Heart right ventricle (tissue), 16 donors: ENCODE data around the gene PLXNC1. TPM values are rescaled to one million over a fixed set of nuclear protein-coding genes. Genes with fewer than 3 reads are reported as not detected.
A peak's percentile ranks its signal among the peaks of the same experiment; 100 is the strongest.

Experiments
- ATAC-seq, 8 donors: fragments of 200-7000 bp; cut with Tn5 transposase; one replicate each; pipeline ENCODE4 v1.9.1; 2020; ENCODE audit warnings: mild to moderate bottlenecking in 8 of 8, moderate library complexity in 8 of 8, moderate number of reproducible peaks in 1 of 8
- DNase-seq, 2 donors: peaks; one replicate each; pipeline ENCODE4 v3.0.0-alpha.2; 2020
- H3K27ac ChIP-seq, 10 donors: fragments of 200-600 bp; sonication (generic) in 2 of 10; one replicate each; pipeline versions ENCODE4 v1.5.0 to v1.8.0; 2020 to 2022; ENCODE audit warnings: mild to moderate bottlenecking in 3 of 10
- H3K27me3 ChIP-seq, 7 donors: fragments of 200-600 bp; one replicate each; pipeline ENCODE4 v1.8.0; 2021 to 2022; ENCODE audit warnings: mild to moderate bottlenecking in 2 of 7
- H3K36me3 ChIP-seq, 9 donors: fragments of 200-600 bp; sonication (generic) in 1 of 9; one replicate each; pipeline versions ENCODE4 v1.5.0 to v1.8.0; 2020 to 2022; ENCODE audit warnings: mild to moderate bottlenecking in 2 of 9
- H3K4me1 ChIP-seq, 9 donors: fragments of 200-600 bp; sonication (generic) in 1 of 9; one replicate each; pipeline versions ENCODE4 v1.5.0 to v1.8.0; 2020 to 2022; ENCODE audit warnings: mild to moderate bottlenecking in 4 of 9
- H3K4me3 ChIP-seq, 10 donors: fragments of 200-600 bp; sonication (generic) in 2 of 10; one replicate each; pipeline versions ENCODE4 v1.5.0 to v1.8.0; 2020 to 2022; ENCODE audit warnings: mild to moderate bottlenecking in 7 of 10, moderate library complexity in 2 of 10
- H3K9me3 ChIP-seq, 11 donors: fragments of 200-600 bp in 10 of 11; sonication (generic) in 2 of 11; one replicate each; pipeline versions ENCODE4 v1.5.0 to v1.8.0; 2013 to 2022; ENCODE audit warnings: mild to moderate bottlenecking in 2 of 11, control low read depth in 1 of 11, moderate library complexity in 1 of 11
- WGBS, 2 donors: extraction: QIAGEN DNeasy Blood & Tissue Kit; methylation state at CpG; one replicate each; pipeline ENCODE4 v1.1.7; 2013; ENCODE audit warnings: inconsistent platforms in 1 of 2; 5-methylcytosine and 5-hydroxymethylcytosine counted together
- intact Hi-C, 10 donors: fragments of 100-400 bp; cut with DNase I; formaldehyde crosslinking; loops; one replicate each; pipeline versions ENCODE4 v1.11.1 to v1.14.2; 2022
- polyA plus RNA-seq, 2 donors: library from polyadenylated mRNA; stranded (reverse); fragments of 200-250 nt; gene quantifications; one replicate each; pipeline ENCODE4 v1.2.3, GENCODE V29; 2013
- total RNA-seq, 10 donors: library from RNA; stranded (reverse); fragmentation: NEBNext Ultra II Directional in 3 of 10; extraction: Animal tissue kit (Norgen Biotek cat#: 25700) in 3 of 10; gene quantifications; one replicate each; pipeline versions ENCODE4 v1.2.1 to v1.2.4, GENCODE V29; 2021 to 2023
- TF ChIP-seq, protein P1 (sequence below), 9 donors: fragments of 200-600 bp; sonication (generic) in 2 of 9; IDR thresholded peaks; one replicate each; pipeline versions ENCODE4 v1.5.0 to v1.8.0; 2021 to 2022; ENCODE audit warnings: antibody characterized with exemption in 9 of 9, mild to moderate bottlenecking in 5 of 9, moderate library complexity in 1 of 9
- donor health status: Arrhythmogenic right ventricular cardiomyopathy.
- donor health status: ischemic (EF 13 %, LVEDD 7.1; RV severe dilation, severe dysfunction).
- donor health status: healthy with polysubstance abuse.
- donor health status: DM: no; HTN: yes; CAD: no.
- donor health status: DM: no; HTN: no; CAD: no.
- donor health status: ischemic (EF 25% LVEDD 6.9; RV normal size, moderate dysfunction).
- donor health status: ischemic (EF 25% LVEDD 5.7; RV mildly dilated, moderate dysfunction).
- donor health status: healthy.
- donor health status: DM: yes; HTN: yes; CAD: no.
- donor health status: Ischemic cardiomyopathy.
- donor health status: ischemic (EF 35%, LVEDD 5.7; RV mildly dilated, moderate dysfunction).
- donor health status: nonischemic (EF 11% LVEDD 7.7; RV severe dilation, severe dysfunction).
- donor health status: DM: yes; HTN: yes; CAD: no.
- donor health status: PGD.
- donor health status: ischemic (EF 29% LVEDD 5.4; RV normal size, mild dysfunction).
- donor health status: nonischemic (EF 23%, LVEDD 6.1; RV moderate dilation, normal function).

The PLXNC1 gene
- total and polyA plus RNA-seq, 12 donors: 0.72 to 8.5 (median 2.7) TPM

DNA sequence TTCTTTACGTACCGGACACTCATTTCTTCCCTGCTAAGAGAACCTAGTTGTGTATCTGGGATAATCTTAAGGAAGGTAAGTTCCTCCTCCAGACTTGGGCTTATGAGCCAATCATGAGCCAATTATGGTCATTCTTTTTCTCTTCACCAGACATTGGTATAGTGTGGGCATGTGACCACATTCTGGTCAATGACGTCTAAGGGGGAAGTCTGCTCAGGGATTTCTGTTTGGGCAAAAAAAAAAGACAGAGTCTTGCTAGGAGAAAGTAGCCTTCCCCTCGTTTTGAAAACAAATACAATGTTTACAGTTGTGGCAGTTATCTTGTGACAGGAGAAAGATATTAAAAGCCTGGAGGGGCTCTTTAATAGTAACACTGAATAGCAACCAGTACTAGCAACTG lies 20.1 kb upstream of the PLXNC1 start:
- no peak for ATAC-seq
- peaks cover 0 to 30% (median 3%) of the 10 kb centered on the region in 7 donors for H3K27me3 ChIP-seq
- H3K36me3 ChIP-seq: no peaks in the 10 kb centered on the region
- 68 to 69% methylated on average over 4 of the region's 4 CpGs for WGBS, 2 donors
- intact Hi-C loops: no loop called here
- TF ChIP-seq, protein P1, sequence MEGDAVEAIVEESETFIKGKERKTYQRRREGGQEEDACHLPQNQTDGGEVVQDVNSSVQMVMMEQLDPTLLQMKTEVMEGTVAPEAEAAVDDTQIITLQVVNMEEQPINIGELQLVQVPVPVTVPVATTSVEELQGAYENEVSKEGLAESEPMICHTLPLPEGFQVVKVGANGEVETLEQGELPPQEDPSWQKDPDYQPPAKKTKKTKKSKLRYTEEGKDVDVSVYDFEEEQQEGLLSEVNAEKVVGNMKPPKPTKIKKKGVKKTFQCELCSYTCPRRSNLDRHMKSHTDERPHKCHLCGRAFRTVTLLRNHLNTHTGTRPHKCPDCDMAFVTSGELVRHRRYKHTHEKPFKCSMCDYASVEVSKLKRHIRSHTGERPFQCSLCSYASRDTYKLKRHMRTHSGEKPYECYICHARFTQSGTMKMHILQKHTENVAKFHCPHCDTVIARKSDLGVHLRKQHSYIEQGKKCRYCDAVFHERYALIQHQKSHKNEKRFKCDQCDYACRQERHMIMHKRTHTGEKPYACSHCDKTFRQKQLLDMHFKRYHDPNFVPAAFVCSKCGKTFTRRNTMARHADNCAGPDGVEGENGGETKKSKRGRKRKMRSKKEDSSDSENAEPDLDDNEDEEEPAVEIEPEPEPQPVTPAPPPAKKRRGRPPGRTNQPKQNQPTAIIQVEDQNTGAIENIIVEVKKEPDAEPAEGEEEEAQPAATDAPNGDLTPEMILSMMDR (IDR thresholded peaks at IDR 0.05): no peak
- H3K9me3 ChIP-seq: peaks cover 0 to 4% (median 0%) of the 10 kb centered on the region in 11 donors
- DNase-seq: no peak
- H3K27ac ChIP-seq: no peak overlapping the region
- H3K4me3 ChIP-seq: no peak overlapping the region
- peaks cover 0 to 43% (median 0%) of the 10 kb centered on the region in 9 donors for H3K4me1 ChIP-seq

DNA sequence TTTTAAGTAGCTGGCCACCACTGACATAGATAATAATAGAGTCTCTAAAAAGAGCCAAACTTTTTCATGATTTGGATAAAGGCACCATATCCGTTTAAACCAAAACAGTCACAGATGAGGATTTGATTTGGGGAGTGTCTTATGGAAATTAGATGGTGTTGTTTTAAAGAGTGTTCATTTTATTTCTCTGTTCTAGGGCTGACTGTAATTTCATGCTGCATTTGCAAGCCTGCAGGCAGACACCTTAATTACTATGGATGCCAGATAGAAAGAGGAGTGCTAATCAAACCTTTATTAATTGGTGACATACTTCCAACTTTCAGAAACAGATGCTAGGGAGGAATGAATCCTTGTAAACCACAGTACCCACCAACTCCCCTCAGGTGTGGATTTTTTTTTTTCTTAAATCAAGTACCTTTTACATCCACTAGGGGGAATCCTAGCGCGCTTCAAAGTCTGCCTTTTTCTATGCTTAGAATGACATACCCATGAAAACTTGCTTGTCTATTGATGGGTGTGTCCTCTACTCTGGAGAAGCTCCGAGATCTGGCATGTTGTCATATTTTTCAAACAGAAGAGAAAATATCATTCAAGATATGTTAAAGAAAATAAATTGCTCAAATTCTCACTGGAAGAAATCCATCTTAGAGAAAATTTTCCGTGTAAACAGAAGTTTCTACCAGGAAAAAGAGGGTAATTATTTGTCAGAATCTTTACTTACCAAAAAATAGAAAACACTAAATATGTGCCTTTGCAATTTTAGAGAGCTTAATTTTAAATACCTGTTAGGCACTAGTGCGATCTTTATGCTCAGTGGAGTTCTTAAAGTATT lies 14.2 kb upstream of the PLXNC1 start:
- peaks cover 0 to 3% (median 0%) of the 10 kb centered on the region in 9 donors for H3K4me1 ChIP-seq
- 27% methylated on average over 6 of the region's 6 CpGs for WGBS, 2 donors
- peak in 7 of 8 donors; percentile 26 to 82 (median 74) for ATAC-seq
- peaks cover 0 to 4% (median 0%) of the 10 kb centered on the region in 11 donors for H3K9me3 ChIP-seq
- H3K4me3 ChIP-seq: no peak overlapping the region
- intact Hi-C loops: loop anchor here in 5 of 10 donors (1.0 to 10.0 kb wide), 6 partner anchors 298 to 621 kb away; no protein-coding TSS in a partner anchor
- no peak overlapping the region for H3K27ac ChIP-seq
- peak in 1 of 2 donors; percentile 21 for DNase-seq
- H3K27me3 ChIP-seq: peaks cover 0 to 9% (median 1%) of the 10 kb centered on the region in 7 donors
- H3K36me3 ChIP-seq: no peaks in the 10 kb centered on the region
- TF ChIP-seq, protein P1 (IDR thresholded peaks at IDR 0.05): peak; percentile 76 to 89 (median 83)

DNA sequence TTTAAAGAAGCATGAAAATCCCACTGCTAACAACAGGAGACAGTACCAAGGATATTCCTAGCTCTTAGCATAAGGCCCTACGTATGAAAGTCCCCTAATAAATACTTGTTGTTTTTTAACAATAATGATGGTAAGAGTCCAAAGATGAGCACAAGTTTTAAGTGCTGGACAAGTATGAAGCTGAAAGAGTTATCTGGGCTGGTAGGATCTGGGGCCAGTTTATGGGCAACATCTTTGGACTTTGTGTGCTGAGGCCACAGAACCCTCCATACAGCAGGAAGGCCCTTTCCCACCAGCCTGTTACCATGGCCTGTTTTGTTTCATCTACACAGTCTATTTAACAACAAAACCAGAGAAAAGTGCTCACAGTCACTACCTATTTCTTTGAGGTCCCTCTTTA lies 12.5 kb upstream of the PLXNC1 start:
- TF ChIP-seq, protein P1 (IDR thresholded peaks at IDR 0.05): no peak
- Histone ChIP-seq H3K4me3 (no peak overlapping the region), H3K36me3 (no peaks in the 10 kb centered on the region), H3K4me1 (peaks cover 0 to 3% (median 0%) of the 10 kb centered on the region in 9 donors), H3K9me3 (peaks cover 0 to 4% (median 0%) of the 10 kb centered on the region in 11 donors), H3K27ac (no peak overlapping the region), H3K27me3 (no peaks in the 10 kb centered on the region)
- intact Hi-C loops: loop anchor here in 4 of 10 donors (2.0 to 10.0 kb wide), 4 partner anchors 299 to 619 kb away; no protein-coding TSS in a partner anchor
- DNase-seq (no peak), ATAC-seq (no peak)
- 88 to 100% methylated on average over 1 of the region's 1 CpG for WGBS, 2 donors

DNA sequence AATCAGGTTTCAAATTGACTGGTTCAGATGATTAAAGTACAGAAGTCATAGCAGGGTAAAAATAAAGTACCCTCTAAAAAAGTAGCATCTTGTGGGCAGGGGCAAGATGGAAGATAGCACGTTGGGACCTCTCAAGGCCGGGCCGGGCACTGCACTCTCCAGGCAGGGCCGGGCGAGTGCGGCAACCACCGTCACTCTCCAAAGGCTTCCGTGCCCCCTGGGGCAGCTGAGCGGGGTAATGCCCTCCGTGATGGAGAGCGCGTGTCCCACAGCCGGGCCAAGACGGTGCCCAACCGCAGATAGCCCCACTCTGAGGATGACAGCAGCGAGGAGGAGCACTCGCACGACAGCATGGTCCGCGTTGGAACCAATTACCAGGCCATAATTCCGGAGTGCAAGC lies 8.6 kb upstream of the PLXNC1 start:
- no peak for DNase-seq
- TF ChIP-seq, protein P1 (IDR thresholded peaks at IDR 0.05): no peak
- H3K4me1 ChIP-seq: no peaks in the 10 kb centered on the region
- intact Hi-C loops: loop anchor here in 9 of 10 donors (2.0 to 10.0 kb wide), 8 partner anchors 125 to 625 kb away; no protein-coding TSS in a partner anchor
- no peaks in the 10 kb centered on the region for H3K36me3 ChIP-seq
- H3K27ac ChIP-seq: no peak overlapping the region
- ATAC-seq: no peak
- H3K27me3 ChIP-seq: peaks cover 0 to 5% (median 0%) of the 10 kb centered on the region in 7 donors
- 90 to 91% methylated on average over 21 of the region's 21 CpGs for WGBS, 2 donors
- H3K4me3 ChIP-seq: no peak overlapping the region
- no peaks in the 10 kb centered on the region for H3K9me3 ChIP-seq
